Measurements from ENCODE around the gene OTOGL.
"Not testable (repeated sequence)": the region's sequence is repeated elsewhere in the genome, so short reads cannot be mapped to it uniquely, and the experiment has no call there.

OTOGL gene

DNA sequence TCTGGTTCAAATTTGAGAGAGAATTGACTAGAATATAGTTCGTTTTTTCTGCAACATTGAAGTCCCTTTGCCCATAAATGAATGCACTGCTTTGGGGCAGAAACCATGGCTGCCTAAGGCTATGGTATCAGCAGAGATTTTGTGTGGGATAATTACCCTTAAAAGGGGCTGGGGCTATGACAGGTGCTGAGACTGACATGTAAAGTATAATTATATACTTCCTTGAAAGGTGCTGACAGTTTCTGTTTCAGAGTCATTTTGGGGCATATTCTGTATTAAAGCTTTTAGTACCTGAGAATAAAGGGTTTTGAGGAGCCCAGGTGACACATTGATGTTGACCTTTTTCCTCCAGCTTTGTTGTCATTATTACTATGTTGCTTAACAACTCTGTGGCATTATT is 194.4 kb downstream of the OTOGL start:
- no peak for DNase-seq

DNA sequence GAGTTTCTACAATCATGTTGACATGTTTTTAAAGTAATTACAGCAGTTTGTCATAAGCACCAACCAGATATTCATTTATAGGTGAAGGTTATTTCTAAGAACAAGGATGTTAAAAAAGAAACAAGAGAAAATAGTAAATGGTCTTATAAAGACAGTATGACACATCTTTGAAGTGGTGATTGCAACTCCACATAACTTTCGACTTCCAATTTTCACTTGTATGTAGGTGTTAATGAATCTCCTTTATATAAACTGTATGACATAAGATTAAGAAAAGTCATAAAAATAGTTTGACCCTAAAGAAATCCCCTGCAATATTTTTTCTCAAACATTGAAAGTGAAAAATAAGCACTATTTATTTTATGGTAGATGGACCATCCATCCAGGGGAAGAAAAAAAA is 199.9 kb downstream of the OTOGL start:
- DNase-seq = no peak

DNA sequence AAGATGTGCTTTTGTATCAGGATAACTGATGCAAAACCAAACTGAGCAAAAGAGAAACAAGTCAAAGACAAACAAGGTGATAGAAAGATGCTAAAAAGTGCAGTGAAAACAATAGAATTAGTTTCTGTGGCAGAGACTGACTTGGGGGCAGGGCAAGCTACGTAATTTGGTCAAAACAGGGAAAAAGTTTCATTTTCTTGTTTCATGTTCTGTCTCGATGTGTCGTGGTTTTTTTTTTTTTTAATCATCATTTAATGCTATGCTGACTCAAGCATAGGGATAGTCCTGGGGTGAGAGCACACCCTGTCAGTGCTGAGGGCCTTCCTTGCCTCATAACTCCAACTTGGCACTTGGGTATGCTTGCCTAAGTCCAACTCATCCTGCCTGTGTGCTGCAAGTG is 200.6 kb downstream of the OTOGL start:
- DNase-seq = no peak

DNA sequence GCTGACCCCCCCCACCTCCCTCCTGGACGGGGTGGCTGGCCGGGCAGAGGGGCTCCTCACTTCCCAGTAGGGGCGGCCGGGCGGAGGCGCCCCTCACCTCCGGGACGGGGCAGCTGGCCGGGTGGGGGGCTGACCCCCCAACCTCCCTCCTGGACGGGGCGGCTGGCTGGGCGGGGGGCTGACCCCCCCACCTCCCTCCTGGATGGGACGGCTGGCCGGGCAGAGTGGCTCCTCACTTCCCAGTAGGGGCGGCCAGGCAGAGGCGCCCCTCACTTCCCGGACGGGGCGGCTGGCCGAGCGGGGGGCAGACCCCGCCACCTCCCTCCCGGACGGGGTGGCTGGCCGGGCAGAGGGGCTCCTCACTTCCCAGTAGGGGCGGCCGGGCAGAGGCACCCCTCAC is 208.1 kb downstream of the OTOGL start:
- not testable (repeated sequence) for DNase-seq

DNA sequence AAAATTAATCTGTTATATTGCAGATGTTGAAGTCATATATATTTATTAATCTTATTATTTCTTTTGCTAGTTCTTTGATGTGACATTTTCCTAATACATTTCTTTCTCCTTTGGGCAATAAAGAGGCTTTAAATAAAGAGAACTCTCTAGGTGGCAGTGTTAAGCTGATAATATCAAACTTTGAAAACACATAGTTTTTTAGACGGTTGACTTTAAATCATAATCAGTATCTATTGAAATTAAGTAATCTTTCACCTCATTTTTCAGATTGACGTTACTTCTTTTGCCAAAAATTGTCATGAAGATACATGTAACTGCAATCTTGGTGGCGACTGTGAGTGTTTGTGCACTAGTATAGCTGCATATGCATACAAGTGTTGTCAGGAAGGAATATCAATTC is 213.9 kb downstream of the OTOGL start:
- DNase-seq = no peak

DNA sequence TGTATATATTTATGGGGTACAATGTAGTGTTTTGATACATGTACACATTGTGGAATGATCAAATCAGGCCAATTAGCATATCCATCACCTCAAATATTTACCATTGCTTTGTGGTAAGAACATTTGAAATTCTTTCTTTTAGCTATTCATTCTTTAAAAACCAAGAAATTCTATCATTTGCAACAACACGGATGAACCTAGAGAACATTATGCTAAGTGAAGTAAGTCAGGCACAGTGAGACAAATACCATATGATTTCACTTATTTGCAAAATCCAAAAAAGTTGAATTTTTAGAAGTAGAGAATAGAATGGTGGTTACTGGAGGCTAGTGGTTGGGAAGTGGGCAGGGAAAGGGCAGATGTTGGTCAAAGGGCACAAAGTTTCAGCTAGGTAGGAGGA is 215.4 kb downstream of the OTOGL start:
- DNase-seq = no peak

DNA sequence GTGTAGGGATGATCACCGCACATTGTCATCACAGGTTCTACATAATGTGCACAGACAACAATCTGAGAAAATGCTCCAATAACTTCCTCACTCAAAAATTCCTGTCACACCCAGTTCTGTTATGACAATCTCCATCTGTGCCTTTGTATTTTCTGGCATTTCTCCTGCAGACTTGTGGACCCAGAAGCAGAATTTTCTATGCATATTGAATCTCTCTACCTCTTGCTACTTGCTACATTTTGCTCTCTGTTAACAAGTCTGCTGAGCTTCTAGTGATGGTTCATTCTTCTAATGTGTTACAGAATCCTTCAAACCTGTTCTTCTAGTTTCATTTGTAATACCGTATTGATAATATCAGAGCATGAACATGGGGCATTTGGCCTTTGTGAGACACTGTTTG is 216.9 kb downstream of the OTOGL start:
- no peak for DNase-seq

DNA sequence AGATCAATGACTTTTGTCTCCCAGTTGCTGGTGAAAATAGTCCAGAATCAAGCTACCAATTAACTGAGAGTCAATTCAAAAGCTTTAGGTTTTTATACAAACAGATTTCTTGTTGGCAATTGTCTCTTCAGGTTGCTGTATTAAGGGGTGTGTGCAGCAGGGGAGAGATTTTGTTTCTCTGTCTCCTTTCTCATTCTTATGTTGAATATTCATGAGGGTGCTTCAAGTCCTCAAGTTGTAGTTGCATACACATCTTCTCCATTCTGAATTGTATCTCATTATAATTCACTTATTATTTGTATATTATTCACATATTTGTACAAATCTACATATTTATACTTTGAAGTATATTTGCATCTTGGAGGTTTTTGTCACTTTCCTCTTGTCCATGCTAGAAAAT is 218.0 kb downstream of the OTOGL start:
- DNase-seq = no peak

DNA sequence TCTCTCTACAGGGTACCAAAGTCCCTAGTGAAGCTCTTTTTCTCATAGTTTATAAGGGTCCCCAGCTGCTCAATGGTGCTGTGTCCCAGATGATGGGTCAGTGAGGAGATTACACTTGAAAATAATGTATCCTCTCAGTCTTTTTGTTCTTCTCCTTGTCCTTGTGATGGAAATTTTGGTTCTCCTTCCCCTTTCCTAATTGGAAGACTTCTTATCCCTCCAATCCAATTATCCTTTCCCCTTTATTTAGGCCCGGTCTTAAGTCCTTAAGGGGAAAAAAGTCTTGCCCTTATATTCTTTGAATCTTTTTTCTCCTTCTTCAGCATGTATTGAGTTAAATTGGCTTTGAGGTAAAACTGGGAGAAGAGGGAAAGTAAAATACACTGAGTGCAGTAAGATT is 218.6 kb downstream of the OTOGL start:
- DNase-seq = no peak

DNA sequence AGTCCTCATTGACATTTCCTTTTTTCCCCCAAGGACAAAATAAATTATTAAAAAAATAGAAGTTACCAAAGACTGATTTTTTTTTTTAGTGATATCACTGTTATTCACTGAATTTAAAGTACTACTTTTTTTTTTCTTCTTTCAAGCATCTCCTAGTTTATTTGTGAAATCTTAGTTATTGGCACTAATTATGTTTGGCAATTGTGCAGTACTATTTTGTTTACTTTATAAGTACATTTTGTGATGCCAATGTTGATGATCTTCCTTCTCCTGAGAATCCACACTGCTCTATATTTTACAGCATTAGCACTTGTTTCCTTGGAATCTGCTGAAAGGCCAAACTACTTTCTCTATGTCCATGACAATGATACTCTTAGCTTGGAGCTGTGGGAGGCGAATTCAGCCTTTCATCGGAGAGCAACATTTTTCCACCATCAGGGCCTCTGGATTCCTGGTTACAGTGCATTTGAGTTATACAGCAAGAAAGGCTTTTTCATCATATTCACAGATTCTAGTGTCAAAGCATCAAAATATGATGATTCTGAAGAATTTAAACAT is 220.9 kb downstream of the OTOGL start:
- DNase-seq = no peak

DNA sequence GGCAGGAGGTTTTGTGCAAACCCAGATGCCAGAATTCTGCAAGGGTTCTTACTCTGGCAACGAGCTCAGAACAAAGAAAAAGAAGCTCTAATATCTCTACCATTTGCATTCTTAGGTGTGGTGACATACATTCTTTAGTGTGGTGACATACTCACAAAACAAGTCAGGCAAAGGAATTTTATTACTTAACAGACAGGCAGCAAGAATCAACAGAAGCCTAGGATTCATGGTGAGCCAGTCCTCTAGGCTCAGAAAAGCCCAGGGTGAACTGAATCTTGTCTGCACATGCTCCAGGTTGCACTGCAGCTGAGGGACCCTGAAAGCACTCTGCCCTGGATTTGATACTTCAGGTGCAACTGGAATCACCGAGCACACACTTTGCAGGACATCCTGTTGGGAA is 222.3 kb downstream of the OTOGL start:
- DNase-seq = no peak

DNA sequence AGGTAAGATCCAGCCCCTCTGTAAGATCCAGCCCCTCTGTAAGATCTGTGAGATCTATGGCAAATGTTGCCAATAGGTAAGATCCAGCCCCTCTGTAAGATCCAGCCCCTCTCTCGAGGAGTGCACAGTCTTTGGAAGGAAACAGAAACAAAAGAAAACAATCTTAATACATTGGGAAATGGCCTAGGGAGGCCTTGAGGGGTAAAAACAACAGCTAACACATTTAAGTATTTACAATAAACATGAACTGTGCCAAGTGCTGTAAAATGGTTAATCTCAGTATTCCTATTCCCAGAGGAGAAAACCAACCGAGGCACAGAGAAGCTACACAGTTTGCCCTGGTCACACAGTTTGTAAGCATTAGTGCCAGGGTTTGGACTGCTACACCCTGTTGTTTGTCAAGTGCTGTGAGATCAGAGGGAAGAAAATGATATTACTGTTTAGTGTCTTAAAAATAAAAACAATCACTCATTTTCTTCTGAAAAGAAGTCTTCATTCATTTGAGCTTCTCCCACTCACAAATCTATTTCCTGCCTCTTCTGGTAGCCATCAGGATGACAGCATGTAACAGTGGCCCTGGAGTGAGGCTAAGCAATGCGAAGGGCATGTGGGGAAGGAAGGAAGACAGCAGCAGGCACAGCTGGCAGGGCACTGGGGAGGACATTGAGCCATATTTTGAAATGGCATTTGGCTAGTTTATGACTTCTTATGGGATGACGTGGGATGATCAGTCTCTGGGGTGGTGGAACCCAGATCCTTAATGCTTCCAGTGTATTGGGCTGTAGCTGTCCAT is 226.0 kb downstream of the OTOGL start:
- no peak for DNase-seq

DNA sequence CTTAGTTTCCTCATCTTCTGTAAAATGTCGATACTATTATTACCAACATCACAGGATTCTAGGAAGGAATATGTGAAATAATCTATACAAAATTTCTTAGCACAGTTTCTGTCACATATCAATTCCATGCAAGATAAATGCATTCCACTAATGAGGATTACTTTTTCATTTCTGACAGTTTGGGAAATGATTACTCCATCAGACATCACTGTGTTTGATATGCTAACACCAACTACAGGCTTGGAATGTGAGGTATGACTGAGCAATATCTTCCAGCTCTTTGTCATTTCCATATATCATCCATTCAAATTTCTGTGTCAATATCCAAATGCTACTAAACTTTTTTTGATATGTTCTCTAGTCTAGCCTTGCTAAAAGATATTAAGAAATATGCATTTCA is 233.5 kb downstream of the OTOGL start:
- no peak for DNase-seq

DNA sequence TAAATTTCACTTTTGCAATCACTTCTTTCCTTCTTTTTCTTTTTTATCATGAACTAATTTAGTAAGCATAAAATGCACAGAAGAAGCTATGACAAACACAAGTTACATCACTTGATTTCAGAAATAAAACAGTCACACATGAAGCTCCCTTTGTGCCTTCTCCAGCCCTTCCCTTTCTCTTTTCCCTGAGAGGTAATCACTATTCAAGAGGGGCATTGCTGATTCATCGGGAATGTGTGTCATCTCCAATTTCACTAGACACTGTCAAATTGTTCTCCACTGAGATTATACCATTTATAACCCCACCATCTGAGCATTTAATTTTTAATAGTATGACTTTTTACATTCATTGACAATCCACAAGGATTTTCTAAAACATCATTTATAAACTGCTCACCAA is 253.1 kb downstream of the OTOGL start:
- no peak for DNase-seq

DNA sequence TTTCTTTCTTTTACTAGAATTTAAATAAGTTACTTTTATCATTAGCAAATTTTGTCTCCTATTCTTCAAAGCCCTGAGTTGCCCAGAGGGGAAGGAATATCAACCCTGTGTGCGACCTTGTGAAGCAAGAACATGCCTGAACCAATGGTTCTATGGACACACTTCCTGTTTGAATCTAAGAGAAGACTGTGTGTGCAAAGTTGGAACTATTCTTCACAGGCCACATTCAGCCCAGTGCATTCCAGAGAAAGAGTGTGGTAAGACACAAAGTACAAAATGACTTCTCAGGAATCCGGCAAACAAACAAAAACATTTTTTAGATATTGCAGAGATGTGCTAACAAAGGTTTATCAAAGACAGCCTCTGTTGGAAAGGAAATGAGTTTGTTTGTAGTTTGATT is 253.9 kb downstream of the OTOGL start:
- DNase-seq = no peak

DNA sequence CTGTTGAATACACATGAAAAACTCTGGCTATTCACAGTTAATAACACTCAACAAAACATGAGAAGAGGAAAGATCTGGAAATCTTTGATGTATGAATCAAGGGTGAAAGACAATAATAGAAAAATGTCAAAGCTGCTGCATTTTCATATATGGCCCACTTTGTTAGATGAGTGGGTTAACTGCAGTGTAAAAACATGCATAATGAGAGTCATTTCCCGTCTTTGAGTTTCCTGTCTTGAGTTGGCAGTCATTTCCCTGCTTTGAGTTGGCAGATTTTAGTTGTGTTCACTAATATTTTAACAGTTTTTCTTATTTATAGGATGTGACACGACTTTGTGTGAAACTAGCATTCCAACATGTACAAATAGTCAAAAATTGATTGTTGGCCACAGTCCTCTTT is 256.8 kb downstream of the OTOGL start:
- DNase-seq = no peak

DNA sequence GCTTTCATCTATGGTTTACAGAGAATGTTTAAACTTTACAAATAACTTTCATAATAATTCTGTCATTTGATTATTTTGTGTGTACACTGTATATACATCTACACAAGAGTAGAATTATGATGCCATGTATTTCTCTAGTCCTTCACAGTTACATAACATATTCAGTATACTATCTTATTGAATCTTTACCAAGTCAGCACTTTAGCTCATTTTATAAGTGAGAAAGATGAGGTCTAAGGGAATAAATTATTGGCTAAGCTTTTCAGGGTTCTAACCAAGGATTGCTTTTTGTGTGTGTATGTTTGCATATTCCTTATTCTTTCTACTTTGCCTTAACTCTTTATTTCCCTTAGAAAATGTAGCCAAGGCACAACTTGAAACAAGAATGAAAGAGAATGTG is 260.4 kb downstream of the OTOGL start:
- DNase-seq = no peak

DNA sequence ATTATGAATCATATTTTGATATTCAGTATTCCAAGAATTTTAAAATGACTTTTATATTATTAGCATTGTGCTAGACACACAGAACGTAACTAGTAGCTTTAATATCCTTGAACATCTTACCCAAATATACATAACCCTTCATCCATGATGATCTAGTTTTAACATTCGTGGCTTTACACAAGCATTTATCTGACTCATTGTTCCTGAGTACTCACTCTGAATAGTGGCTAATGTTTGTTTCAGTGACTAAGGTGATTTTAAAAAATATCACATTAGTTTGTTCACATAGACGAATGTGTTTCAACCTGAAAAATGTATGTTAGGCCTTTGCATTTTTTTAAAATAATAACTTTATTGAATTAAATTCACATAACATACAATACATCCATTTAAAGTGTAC is 264.7 kb downstream of the OTOGL start:
- DNase-seq = no peak

DNA sequence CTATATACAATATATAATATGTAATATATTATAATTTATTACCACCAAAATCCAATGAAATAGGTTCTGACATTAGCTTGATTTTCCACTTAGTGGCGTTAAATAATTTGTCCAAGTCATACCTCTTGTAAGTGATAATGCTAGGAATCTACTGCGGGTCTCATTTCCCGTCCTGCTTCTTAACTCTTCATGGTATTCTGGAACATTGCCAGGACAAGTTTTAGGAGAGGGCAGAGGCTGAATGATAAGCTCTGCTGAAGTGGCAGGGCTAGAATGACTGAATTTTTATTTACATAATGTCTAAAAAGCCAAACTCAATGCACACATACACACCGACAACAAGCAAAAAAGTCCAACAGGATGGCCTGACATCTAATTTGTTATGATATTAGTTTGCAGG is 274.3 kb downstream of the OTOGL start:
- DNase-seq = no peak

DNA sequence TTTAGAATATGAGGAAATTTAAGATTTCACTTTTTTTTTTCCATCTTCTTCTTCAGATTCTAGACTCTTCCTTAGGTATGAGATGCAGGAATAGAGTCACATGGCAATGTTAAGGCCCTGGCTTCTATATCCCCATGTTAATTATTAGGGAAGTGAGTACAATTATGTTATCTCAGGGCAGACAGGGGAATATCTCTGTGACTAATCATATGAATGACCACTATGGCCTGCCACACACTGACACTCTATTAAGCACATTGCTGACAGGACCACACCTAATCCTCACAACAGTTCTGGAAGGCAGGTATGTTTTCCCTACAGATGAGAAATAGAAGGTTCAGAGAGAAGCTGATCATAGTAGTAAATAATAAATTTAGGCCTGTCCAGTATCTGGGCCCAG is 275.3 kb downstream of the OTOGL start:
- DNase-seq = no peak

DNA sequence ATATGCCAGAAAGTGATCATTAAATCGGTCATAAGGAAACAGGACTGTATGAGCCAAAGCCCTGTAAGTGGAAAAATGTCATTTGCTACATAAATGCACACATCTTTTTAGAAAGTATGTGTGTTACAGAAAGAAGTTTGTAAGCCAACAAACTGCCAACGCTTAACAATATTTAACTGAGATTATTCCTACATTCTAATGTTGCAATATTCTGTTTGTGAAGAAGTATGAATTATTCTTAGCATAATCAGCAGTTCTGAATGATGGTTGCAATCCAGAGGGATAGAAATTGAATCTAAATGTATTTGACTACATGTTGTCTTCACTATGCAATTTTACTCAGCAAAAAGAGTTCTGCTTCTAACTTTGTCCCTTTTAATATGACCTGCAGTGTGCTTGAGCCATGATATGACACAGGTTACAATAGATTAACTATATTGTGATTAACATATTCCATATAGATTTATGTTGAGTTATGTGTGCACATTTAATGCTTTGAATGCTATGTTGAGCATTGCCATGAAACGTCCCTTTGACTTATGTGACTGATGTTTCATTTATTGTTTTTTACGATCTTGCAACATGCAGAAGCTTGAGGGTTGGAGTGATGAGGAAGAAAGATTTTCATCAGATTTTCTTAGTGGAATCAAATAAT is 277.9 kb downstream of the OTOGL start:
- no peak for DNase-seq

DNA sequence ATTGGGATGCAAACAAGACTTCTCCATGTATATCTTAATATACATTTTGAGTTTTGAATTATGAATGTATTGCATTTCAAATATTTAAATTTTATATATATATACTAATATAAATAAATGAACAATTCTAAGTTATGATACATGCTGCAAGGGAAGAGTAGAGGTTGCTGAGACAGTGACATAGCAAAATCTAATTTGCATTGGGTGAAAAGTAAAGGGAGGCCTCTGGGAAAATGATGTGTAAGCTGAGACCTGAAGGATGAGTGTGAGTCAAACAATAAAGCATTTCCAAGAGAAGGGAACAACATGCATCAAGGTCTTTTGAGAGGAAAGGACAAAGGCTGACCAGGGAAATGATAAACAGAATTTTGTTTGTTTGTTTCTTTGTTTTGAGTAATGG is 281.8 kb downstream of the OTOGL start:
- no peak for DNase-seq

DNA sequence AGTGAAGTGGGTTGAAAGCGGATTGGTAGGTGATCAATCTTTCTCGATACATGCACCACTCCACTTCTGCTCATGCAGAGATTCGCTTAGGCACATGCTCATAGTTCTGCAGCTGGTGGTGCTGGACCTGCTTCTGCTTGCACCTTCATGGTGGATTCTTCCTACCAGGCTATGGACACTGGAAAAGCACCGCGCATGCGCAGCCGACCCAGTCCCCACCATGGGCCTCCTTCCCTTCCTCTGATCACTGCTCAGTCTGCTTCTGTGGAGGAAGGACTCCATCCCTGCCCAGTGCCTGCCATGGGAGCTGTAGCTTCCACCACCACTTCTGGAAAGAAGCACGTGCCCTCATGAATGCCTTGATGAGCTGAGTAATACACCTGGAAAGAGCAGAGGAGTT is 282.9 kb downstream of the OTOGL start:
- no peak for DNase-seq

DNA sequence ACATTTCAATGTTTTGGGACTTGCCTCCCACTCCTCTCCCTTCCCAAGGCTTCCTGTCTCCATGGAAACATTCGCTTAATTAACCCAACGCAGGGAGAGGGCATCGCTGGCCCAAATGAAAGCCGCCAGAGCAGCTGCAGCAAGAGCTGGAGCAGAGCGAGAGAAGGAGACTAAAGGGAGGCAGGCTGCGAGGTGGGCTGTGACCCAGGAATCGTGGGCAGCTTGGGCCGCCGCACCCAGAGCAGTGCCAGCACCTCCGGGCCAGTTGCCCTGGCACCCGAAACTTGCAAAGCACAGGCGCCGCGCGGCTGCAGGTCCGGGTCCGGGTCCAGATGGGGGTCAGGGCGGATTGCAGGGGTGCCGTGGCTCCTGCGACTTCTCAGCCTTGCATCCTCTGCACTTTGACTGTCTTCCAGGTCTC is 301.2 kb downstream of the OTOGL start:
- DNase-seq = no peak

DNA sequence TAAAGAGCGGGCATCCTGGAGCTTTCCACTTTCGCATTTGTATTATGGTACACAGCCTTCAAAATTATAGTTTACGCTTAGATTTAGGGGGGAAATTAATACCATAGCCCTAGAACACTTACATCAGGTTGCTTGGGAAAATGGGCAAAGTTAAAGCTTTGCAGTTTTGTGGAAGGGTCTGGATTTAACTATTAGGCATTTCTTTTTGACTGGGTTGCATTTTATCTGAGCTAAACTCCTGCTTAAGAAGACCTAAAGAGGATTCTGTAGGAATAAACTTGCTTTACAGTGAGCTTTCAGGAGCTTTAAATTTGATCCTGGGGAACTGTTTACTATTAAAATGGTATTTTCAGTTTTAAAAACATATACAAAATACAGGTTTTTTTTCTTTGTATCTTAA is 301.9 kb downstream of the OTOGL start:
- DNase-seq = no peak

All from NCI-H1048 (cell line).